DLD1 (cell line): ENCODE data around the gene RANGAP1.

ENCODE experiments used
- in situ Hi-C: cut with HindIII; loops from 2 replicates; pipeline ENCODE4 v1.10.0; 2017; ENCODE audit warnings: low sequenced_read_pairs

The RANGAP1 gene

DNA sequence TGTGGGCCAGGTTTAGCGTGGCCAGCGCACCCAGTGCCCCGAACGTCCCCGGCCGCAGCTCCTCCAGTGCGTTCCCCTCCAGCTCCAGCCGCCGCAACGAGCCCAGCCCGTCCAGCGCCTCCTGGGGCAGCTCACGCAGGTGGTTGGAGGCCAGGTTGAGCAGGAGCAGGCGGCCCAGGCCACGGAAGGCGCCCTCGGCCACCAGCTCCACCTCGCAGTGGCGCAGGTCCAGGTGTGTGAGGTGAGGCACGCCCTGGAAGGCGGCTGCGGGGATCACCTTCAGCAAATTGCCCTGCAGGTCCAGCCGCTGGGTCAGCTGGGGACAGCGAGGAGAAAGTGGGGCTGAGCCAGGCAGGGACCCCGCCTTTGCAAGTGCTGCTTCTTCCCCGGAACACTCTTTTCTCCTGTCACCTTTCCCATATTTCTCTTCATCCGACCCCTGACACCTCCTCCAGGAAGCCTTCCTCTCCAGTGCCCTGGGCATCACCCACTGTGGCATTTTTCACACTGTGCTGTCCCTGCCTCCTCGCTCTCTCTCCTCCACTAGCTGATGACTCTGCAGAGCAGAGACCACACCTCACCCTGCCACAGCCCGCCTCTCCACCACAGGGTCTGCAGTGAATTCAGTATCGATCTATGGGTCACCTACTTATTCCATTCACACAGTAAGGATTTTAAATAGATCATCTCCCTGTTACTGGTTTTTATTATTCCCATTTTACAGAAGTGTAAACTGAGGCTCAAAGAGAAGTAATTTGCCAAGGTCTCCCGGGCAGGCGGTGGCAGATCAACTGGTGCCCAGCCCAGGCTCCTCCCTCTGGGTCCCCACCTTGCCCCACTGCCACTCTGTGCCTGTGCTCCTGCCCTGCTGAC is 47.2 kb downstream of the RANGAP1 start:
- in situ Hi-C loops: no loop called here

- in situ Hi-C loops: no loop called here
These were observed 48.0 kb downstream of the RANGAP1 start for GRCh38 chr22:41237707-41238569.

- in situ Hi-C loops: no loop called here
These were observed 48.8 kb downstream of the RANGAP1 start for GRCh38 chr22:41237036-41237706.

- in situ Hi-C loops: no loop called here
These were observed 50.9 kb downstream of the RANGAP1 start for GRCh38 chr22:41234815-41235695.

GRCh38 chr22:41231369-41231768 is 54.6 kb downstream of the RANGAP1 start:
- in situ Hi-C loops: no loop called here

DNA sequence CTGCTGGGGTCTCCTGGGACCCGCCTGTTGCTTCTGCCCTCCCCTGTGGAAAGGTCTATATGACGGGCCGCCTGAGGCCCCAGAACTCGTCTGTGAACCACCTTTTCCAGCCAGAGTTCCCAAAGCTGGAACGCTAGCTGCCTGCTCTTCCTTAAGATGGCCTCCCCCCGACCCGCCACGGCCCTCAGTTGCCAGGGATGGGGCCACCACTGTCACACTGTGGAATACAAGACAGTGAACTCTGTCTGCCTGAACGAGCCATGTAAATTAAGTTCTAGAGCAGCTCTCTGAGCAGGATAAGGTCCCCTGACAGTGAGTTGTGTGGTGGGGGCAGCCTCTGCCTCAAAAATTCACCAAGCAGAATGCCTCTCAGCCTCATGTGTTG is 55.6 kb downstream of the RANGAP1 start:
- in situ Hi-C loops: no loop called here

DNA sequence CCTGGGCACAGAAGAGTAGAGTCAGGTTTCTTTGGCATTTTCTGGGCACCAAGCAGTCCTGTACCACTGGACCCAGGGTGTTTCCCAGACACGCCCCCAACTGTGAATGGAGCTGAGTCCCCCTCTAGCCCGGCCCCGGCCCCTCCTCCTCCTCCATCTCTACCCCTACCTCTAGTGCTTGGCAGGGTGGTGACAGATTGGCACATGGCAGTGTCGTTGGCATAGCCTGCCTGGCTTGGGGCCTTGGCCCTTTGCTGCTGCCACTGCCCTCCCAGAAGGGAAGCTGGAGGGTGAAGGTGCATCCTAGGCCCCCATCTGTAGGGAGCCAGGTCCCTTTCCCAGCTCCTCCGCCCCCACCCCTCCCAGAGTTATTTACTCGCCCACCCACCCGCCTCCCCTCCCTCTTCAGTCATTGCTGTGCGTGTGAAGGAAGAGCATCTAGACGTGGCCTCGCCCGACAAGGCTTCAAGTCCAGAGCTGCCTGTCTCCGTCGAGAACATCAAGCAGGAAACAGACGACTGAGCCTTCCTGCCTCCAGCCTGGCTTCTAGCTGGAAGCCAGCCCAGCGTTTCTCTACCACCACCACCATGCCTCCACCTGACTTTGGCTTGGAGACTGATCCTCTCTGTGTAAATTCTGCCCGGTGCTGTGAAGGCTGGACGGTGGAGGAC is 56.1 kb downstream of the RANGAP1 start:
- in situ Hi-C loops: no loop called here

GRCh38 chr22:41229215-41229614 is 56.8 kb downstream of the RANGAP1 start:
- in situ Hi-C loops: no loop called here

DNA sequence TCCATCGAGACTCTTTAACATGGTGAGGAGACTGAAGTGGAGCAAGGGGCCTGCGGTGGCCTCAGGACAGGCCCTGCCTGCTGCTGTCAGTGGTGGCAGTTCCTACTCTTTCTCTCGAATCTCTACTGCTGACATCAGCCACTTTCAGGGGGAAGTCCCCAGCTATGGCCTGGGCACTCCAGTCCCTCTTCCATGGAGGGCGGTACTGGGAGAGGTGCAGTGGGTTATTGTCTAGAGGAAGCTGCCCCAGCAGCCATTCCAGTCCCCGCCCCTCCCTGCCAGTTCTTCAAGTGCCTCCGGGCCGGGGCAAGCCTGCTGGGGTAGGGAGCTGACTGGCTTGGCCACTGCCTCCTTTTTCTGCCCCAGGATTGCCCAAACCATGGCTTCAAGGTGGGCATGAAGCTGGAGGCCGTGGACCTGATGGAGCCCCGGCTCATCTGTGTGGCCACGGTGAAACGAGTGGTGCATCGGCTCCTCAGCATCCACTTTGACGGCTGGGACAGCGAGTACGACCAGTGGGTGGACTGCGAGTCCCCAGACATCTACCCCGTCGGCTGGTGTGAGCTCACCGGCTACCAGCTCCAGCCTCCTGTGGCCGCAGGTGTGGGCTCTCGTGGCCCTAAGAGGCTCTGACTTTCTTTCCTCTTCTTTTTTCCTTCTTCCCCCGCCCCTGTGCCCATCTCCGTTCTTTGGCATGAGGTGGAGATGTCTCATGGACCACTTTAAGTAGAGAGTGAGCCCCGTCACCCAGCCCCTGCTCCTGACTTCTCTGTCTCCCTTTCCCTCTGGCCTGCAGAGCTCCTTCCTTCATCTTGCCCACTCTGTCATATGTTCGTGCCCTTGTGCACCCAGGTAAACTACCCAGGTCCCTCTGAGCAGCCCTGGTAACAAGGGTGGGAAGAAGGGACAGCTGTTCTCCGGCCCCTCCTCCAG is 59.0 kb downstream of the RANGAP1 start:
- in situ Hi-C loops: no loop called here

GRCh38 chr22:41223535-41223934 is 62.5 kb downstream of the RANGAP1 start:
- in situ Hi-C loops: no loop called here

DNA sequence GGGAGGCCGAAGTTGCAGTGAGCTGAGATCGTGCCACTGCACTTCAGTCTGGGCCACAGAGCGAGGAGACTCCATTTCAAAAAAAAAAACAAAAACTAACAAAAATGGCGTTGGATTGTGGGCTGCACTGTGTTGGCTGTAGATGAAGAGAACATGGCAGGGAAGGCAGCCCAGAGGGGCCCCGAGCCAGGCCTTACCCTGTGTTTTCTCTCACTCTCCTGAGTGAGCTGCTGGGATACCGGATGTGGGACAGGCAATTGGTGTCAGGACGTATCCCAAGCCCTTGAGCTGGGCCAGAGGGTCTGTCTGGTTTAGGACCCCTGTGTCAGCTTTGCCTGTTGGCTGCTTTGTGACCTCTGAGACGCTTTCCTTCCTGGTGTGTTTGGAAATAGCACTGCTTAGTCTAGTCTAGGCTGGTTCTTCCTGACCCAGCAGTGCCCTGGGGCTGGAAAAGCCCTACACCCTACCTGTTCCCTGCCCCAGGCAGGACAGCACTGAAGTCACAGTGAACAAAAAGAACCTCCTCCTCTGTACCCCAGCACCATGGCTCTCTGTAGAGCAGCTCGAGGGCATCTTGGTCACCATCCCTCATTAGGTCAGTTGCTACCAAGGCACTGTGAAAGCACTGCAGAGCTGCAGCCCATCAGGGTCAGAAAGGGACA is 63.0 kb downstream of the RANGAP1 start:
- in situ Hi-C loops: no loop called here

DNA sequence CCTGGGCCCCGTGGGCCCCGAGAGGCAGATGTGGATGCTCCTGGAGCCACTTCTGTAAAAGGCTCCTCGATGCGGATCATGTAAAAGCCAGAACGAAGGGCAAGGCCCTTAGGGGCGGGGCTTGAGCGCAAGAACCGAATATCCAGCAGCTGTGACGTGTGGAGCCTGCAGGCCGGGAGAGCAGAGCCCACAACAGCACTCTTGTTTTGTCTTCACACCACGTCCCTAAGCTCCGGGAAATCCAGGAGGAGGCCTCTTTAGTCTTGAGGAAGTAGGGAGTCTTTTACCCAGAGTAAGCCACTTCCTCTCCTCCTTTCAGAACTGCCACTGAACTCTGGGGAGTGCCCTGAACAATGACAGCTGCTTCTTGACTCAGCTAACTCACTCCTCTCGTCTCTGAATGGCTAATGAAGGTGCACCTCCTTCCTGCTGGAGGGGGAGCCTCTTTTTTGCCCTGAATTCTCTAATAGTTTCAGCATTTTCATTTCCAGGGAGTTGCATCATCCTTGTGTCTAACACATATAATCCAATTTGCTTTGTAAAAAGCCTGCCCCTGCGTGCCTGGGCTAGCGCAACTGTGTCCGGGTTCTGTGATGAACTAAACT is 68.3 kb downstream of the RANGAP1 start:
- in situ Hi-C loops: no loop called here

DNA sequence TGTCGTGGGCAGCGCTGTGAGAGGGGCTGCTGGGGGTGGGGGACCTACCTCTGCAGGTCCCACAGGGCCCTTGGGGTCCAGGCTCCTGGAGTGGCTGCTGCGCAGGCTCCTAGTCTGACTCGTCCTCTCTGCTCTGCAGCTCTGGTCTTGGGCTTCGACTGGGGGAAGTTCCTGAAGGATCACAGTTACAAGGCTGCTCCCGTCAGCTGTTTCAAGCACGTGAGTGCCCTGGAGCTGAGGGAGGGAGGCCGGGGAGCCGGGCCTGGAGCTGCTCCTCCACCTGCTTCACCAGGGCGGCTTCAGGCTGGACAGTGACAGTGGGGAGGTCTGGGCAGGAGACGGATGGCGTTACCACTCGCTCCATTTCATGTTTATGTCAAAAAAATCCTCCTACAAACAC is 69.0 kb downstream of the RANGAP1 start:
- in situ Hi-C loops: no loop called here

DNA sequence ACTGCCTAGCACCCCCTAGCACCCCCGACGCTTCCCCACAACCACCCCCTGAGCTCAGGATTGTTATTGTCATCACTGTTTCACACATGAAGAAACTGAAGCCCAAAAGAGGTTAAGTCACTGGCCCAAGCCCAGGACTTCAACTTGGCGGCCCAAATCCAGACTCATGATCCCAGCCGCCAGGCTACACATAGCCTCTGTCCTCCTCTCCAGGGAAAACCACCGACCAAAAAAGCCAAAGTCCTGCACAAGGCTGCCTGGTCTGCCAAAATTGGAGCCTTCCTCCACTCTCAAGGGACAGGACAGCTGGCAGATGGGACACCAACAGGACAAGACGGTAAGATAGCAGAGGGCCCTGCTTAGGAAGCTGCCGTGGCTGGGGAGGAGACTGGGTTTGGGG is 70.1 kb downstream of the RANGAP1 start:
- in situ Hi-C loops: no loop called here

GRCh38 chr22:41215409-41215808 is 70.6 kb downstream of the RANGAP1 start:
- in situ Hi-C loops: no loop called here

GRCh38 chr22:41206719-41207118 is 79.3 kb downstream of the RANGAP1 start:
- in situ Hi-C loops: no loop called here

GRCh38 chr22:41204992-41205900 is 80.7 kb downstream of the RANGAP1 start, which contains the start of gene L3MBTL2:
L3MBTL2 (plus strand) TSS chr22:41205312; CDS start chr22:41205363, 51 bp downstream.
- in situ Hi-C loops: no loop called here
